OCI-LY7 (cell line): ENCODE data around the gene NAA60. TPM values are rescaled to one million over a fixed set of nuclear protein-coding genes. Genes with fewer than 3 reads are reported as not detected.

Experiments used
- BruUV-seq: library from RNA; stranded (reverse); fragments of 400-500 nt; replicated peaks from 2 replicates; lab custom pipeline; 2021; lab: Mats Ljungman, UMichigan
- CTCF ChIA-PET: fragments of 300-600 bp; sonication (Branson Sonifier 250); formaldehyde crosslinking; loops from one replicate; lab custom pipeline; 2022; ENCODE audit warnings: antibody characterized with exemption; ENCODE audit not compliant: unreplicated experiment; lab: Charles Lee
- POLR2A ChIA-PET: fragments of 300-600 bp; sonication (Branson Sonifier 250); formaldehyde crosslinking; loops from one replicate; lab custom pipeline; 2022; ENCODE audit warnings: antibody characterized with exemption; lab: Charles Lee
- DNase-seq: peaks from one replicate; pipeline ENCODE4 v3.0.0-alpha.2; 2015; ENCODE audit warnings: low spot score
- H2AFZ ChIP-seq: fragments of 200-600 bp; sonication (generic), shearing (Covaris generic); 2 replicates; pipeline ENCODE4 v1.6.1; 2014; ENCODE audit warnings: mild to moderate bottlenecking, antibody characterized with exemption, low read length, moderate library complexity
- H3K27ac ChIP-seq: fragments of 200-600 bp; sonication (generic); 2 replicates; pipeline ENCODE4 v1.5.1; 2014; ENCODE audit warnings: mixed run types, low read depth, mild to moderate bottlenecking, moderate library complexity, low read length, inconsistent platforms; ENCODE audit not compliant: poor library complexity, severe bottlenecking
- H3K36me3 ChIP-seq: fragments of 200-600 bp; sonication (generic); 2 replicates; pipeline ENCODE4 v1.6.1; 2014; ENCODE audit warnings: mild to moderate bottlenecking, antibody characterized with exemption, low read length, moderate library complexity, mixed read lengths; ENCODE audit not compliant: insufficient read depth
- H3K4me1 ChIP-seq: fragments of 200-600 bp; sonication (generic); 2 replicates; pipeline ENCODE4 v1.5.1; 2014; ENCODE audit warnings: mild to moderate bottlenecking, low read length; ENCODE audit not compliant: insufficient read depth, poor library complexity, severe bottlenecking
- H3K4me2 ChIP-seq: fragments of 200-600 bp; sonication (generic); 2 replicates; pipeline ENCODE4 v1.6.1; 2014; ENCODE audit warnings: mild to moderate bottlenecking, low read length
- H3K4me3 ChIP-seq: fragments of 200-600 bp; sonication (generic); 2 replicates; pipeline ENCODE4 v1.5.1; 2014; ENCODE audit warnings: mild to moderate bottlenecking, low read depth, low read length; ENCODE audit not compliant: poor library complexity, severe bottlenecking
- H3K79me2 ChIP-seq: fragments of 200-600 bp; sonication (generic); 2 replicates; pipeline ENCODE4 v1.6.1; 2016; ENCODE audit warnings: low read depth, mild to moderate bottlenecking, low read length, moderate library complexity, mixed read lengths; ENCODE audit not compliant: insufficient read depth
- H3K9me2 ChIP-seq: fragments of 200-600 bp; sonication (generic); 2 replicates; pipeline ENCODE4 v1.6.1; 2016; ENCODE audit warnings: mild to moderate bottlenecking, low read length, mixed read lengths; ENCODE audit not compliant: insufficient read depth
- H3K9me3 ChIP-seq: fragments of 200-600 bp; sonication (generic); 2 replicates; pipeline ENCODE4 v1.6.1; 2014; ENCODE audit warnings: mild to moderate bottlenecking, mixed run types, low read length, mixed read lengths
- H4K20me1 ChIP-seq: fragments of 200-600 bp; sonication (generic); 2 replicates; pipeline ENCODE4 v1.6.1; 2014; ENCODE audit warnings: mild to moderate bottlenecking, antibody characterized with exemption, low read length, moderate library complexity, mixed read lengths; ENCODE audit not compliant: insufficient read depth
- CTCF ChIP-seq: fragments of 200-600 bp; sonication (generic); conservative IDR thresholded peaks from 2 replicates; pipeline ENCODE4 v1.5.1; 2014; ENCODE audit warnings: mild to moderate bottlenecking, antibody characterized with exemption, low read length, moderate library complexity, mixed read lengths
- EZH2phosphoT487 ChIP-seq: fragments of 200-600 bp; sonication (generic); IDR thresholded peaks from 2 replicates; pipeline ENCODE4 v1.6.1; 2018; ENCODE audit warnings: low read depth, borderline replicate concordance, mild to moderate bottlenecking, mixed run types, antibody characterized with exemption, low read length, moderate library complexity, mixed read lengths
- intact Hi-C: fragments of 100-400 bp; cut with micrococcal nuclease; formaldehyde crosslinking; loops from one replicate; pipeline ENCODE4 v1.10.0; 2022; ENCODE audit not compliant: unreplicated experiment
- total RNA-seq, 2 experiments: library from RNA; depleted of rRNA in 1 of 2; stranded (reverse); fragments of >200 nt in 1 of 2; shearing (Covaris generic) in 1 of 2; gene quantifications; 2 replicates each; pipeline ENCODE4 v1.2.3, GENCODE V29; 2014 to 2022

The NAA60 gene
- total RNA-seq, 2 experiments from 2014 or later: 24.8 to 40.1 TPM

- CTCF ChIA-PET: interaction anchor here (0.6 kb wide), 1 partner anchor 193 kb away, joined by 3 read pairs; no protein-coding TSS in a partner anchor
- intact Hi-C loops: no loop called here
- Histone ChIP-seq H3K4me3 (no peak overlapping the region), H4K20me1 (no peaks in the 10 kb centered on the region), H3K9me2 (no peaks in the 10 kb centered on the region), H3K36me3 (peaks cover 9% of the 10 kb centered on the region; the same call in 1 of the 2 replicates), H3K27ac (no peak overlapping the region), H3K4me2 (no peak overlapping the region), H2AFZ (no peak overlapping the region), H3K79me2 (no peaks in the 10 kb centered on the region), H3K9me3 (no peaks in the 10 kb centered on the region), H3K4me1 (no peaks in the 10 kb centered on the region)
- TF ChIP-seq CTCF: no peak
- TF ChIP-seq EZH2phosphoT487: no peak
- POLR2A ChIA-PET: interaction anchor here (0.5 kb wide), 1 partner anchor 192 kb away, joined by 3 read pairs; no protein-coding TSS in a partner anchor
- no peak for DNase-seq
- no TSS peak for BruUV-seq
Measured at GRCh38 chr16:3518292-3518985, 75.0 kb downstream of the NAA60 start.

DNA sequence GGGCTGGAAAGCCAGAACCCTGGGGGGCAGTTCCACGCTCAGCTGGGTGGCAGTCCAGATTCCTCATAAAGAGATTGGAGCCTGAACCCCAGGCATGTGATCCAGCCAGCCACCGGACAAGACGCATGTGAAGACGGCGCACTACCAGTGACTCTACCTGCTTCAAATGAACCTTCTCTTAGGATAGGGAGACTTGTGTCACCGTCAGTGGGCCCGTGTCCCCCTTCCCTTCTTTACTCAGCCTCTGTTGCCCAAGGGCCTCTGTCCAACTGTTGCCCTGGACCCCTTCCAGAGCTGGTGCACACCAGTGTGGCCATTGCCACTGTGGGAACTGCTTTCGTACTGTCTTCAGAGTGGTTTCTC lies 75.5 kb downstream of the NAA60 start:
- Histone ChIP-seq H4K20me1 (no peaks in the 10 kb centered on the region), H3K4me3 (no peak overlapping the region), H3K79me2 (no peaks in the 10 kb centered on the region), H3K9me3 (no peaks in the 10 kb centered on the region), H3K4me2 (no peak overlapping the region), H3K9me2 (no peaks in the 10 kb centered on the region), H3K4me1 (no peaks in the 10 kb centered on the region), H3K36me3 (peaks cover 14% of the 10 kb centered on the region; the same call in 1 of the 2 replicates), H3K27ac (no peak overlapping the region), H2AFZ (no peak overlapping the region)
- TF ChIP-seq EZH2phosphoT487 (no peak), CTCF (no peak)
- POLR2A ChIA-PET: no interaction called here
- no peak for DNase-seq
- no TSS peak for BruUV-seq
- intact Hi-C loops: no loop called here
- CTCF ChIA-PET: interaction anchor here (0.6 kb wide), 1 partner anchor 193 kb away, joined by 3 read pairs; no protein-coding TSS in a partner anchor

GRCh38 chr16:3519581-3519980 lies 76.1 kb downstream of the NAA60 start:
- Histone ChIP-seq H4K20me1 (no peaks in the 10 kb centered on the region), H2AFZ (no peak overlapping the region), H3K4me3 (no peak overlapping the region), H3K9me2 (no peaks in the 10 kb centered on the region), H3K4me1 (no peaks in the 10 kb centered on the region), H3K4me2 (no peak overlapping the region), H3K27ac (no peak overlapping the region), H3K79me2 (no peaks in the 10 kb centered on the region), H3K36me3 (peaks cover 16% of the 10 kb centered on the region; the same call in 1 of the 2 replicates), H3K9me3 (no peaks in the 10 kb centered on the region)
- no peak for DNase-seq
- intact Hi-C loops: no loop called here
- TF ChIP-seq CTCF: no peak
- no peak for TF ChIP-seq EZH2phosphoT487
- BruUV-seq: no TSS peak
- ChIA-PET CTCF (no interaction called here), POLR2A (no interaction called here)
